ENCODE measurements around the gene BCKDHA.

DNA sequence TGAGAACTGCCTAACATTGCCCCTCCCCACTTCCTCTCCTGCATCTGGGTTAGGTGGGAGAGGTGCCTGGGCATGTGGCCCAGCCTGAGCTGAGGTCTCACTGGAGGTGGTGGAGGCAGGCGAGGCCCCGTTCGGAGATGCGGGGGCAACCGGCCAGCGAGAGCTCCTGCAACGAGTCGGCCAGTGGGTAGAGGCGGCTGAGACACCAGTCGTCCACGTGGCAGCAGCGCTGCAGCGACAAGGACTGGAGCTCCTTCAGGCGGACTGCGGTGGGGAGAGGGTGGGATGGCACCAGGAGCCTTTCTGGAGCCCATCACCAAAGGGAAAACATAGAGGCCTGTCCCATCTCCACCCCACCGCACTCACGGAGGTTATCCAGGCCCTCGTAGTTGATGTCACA lies 35.6 kb downstream of the BCKDHA start:
- TF ChIP-seq POLR2A (IDR thresholded peaks at IDR 0.05; ENCODE audit: low read depth, low read length), result no peak
- no peak; the same call in 1 of the 2 replicates for TF ChIP-seq POLR2AphosphoS5 (IDR thresholded peaks at IDR 0.05; ENCODE audit: low read depth, low read length)

Measured in GM12892 (cell line).